ENCODE results near the gene LRRC1.

DNA sequence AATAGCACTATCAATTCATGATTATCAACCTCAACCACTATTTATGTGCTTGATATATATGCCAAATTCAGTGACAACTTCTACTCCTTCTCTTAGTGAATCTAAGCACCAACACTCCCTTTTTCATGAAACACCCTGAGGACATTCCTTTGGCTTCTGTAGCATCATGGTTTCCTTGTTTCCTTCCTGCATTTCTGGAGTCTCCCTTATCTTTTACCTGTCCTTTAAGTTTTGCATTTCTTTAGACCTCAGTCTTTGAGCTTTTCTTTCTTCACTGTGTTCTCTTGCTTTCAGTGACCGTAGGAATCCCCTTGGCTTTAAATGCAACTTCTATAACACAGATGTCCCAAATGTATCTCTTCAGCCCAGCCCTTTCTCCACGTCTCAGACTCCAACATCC lies 172.6 kb downstream of the LRRC1 start:
- TF ChIP-seq, protein P1, sequence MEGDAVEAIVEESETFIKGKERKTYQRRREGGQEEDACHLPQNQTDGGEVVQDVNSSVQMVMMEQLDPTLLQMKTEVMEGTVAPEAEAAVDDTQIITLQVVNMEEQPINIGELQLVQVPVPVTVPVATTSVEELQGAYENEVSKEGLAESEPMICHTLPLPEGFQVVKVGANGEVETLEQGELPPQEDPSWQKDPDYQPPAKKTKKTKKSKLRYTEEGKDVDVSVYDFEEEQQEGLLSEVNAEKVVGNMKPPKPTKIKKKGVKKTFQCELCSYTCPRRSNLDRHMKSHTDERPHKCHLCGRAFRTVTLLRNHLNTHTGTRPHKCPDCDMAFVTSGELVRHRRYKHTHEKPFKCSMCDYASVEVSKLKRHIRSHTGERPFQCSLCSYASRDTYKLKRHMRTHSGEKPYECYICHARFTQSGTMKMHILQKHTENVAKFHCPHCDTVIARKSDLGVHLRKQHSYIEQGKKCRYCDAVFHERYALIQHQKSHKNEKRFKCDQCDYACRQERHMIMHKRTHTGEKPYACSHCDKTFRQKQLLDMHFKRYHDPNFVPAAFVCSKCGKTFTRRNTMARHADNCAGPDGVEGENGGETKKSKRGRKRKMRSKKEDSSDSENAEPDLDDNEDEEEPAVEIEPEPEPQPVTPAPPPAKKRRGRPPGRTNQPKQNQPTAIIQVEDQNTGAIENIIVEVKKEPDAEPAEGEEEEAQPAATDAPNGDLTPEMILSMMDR (conservative IDR thresholded peaks at IDR 0.05; ENCODE audit: low read depth in 2 of 2) = no peak
- TF ChIP-seq POLR2AphosphoS5 (IDR thresholded peaks at IDR 0.05; ENCODE audit: low read depth) (no peak), EZH2 (IDR thresholded peaks at IDR 0.05; ENCODE audit: low read depth, unreplicated experiment) (no peak), EZH2phosphoT487 (IDR thresholded peaks at IDR 0.05; ENCODE audit: unreplicated experiment) (no peak), ZNF331 (CRISPR knock-in tag; IDR thresholded peaks at IDR 0.05; ENCODE audit: low read depth) (no peak), STAT1 (IDR thresholded peaks at IDR 0.05; ENCODE audit: unreplicated experiment) (no peak), ZNF114 (CRISPR knock-in tag; IDR thresholded peaks at IDR 0.05) (no peak), CREB1 (CRISPR knock-in tag; IDR thresholded peaks at IDR 0.05; ENCODE audit: low read depth) (no peak)
- TF ChIP-seq, protein P2, sequence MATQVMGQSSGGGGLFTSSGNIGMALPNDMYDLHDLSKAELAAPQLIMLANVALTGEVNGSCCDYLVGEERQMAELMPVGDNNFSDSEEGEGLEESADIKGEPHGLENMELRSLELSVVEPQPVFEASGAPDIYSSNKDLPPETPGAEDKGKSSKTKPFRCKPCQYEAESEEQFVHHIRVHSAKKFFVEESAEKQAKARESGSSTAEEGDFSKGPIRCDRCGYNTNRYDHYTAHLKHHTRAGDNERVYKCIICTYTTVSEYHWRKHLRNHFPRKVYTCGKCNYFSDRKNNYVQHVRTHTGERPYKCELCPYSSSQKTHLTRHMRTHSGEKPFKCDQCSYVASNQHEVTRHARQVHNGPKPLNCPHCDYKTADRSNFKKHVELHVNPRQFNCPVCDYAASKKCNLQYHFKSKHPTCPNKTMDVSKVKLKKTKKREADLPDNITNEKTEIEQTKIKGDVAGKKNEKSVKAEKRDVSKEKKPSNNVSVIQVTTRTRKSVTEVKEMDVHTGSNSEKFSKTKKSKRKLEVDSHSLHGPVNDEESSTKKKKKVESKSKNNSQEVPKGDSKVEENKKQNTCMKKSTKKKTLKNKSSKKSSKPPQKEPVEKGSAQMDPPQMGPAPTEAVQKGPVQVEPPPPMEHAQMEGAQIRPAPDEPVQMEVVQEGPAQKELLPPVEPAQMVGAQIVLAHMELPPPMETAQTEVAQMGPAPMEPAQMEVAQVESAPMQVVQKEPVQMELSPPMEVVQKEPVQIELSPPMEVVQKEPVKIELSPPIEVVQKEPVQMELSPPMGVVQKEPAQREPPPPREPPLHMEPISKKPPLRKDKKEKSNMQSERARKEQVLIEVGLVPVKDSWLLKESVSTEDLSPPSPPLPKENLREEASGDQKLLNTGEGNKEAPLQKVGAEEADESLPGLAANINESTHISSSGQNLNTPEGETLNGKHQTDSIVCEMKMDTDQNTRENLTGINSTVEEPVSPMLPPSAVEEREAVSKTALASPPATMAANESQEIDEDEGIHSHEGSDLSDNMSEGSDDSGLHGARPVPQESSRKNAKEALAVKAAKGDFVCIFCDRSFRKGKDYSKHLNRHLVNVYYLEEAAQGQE (IDR thresholded peaks at IDR 0.05; ENCODE audit: unreplicated experiment) = no peak
- TF ChIP-seq, protein P3, sequence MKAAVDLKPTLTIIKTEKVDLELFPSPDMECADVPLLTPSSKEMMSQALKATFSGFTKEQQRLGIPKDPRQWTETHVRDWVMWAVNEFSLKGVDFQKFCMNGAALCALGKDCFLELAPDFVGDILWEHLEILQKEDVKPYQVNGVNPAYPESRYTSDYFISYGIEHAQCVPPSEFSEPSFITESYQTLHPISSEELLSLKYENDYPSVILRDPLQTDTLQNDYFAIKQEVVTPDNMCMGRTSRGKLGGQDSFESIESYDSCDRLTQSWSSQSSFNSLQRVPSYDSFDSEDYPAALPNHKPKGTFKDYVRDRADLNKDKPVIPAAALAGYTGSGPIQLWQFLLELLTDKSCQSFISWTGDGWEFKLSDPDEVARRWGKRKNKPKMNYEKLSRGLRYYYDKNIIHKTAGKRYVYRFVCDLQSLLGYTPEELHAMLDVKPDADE (IDR thresholded peaks at IDR 0.05) = no peak
